Gastrocnemius medialis (tissue), 4 donors: ENCODE data around the gene WIPF3. TPM values are rescaled to one million over a fixed set of nuclear protein-coding genes. Genes with fewer than 3 reads are reported as not detected.

Experiments
- ATAC-seq, 2 donors: fragments of 150-250 bp; one replicate each; pipeline ENCODE4 v1.9.1; 2016
- DNase-seq, 2 donors: peaks; one replicate each; pipeline ENCODE4 v3.0.0-alpha.2; 2019
- H3K27ac ChIP-seq, 4 donors: fragments of 200-600 bp; sonication (generic); 1 replicate in 1 of 4; 2 replicates in 3 of 4; pipeline ENCODE4 v1.5.1; 2016 to 2018; ENCODE audit warnings: mild to moderate bottlenecking in 2 of 4, moderate library complexity in 1 of 4
- H3K27me3 ChIP-seq, 3 donors: fragments of 200-600 bp; sonication (generic) in 2 of 3; 1 replicate in 1 of 3; 2 replicates in 2 of 3; pipeline versions ENCODE4 v1.5.1 to v1.6.0; 2016 to 2019; ENCODE audit warnings: mild to moderate bottlenecking in 1 of 3, moderate library complexity in 1 of 3
- H3K36me3 ChIP-seq, 2 donors: fragments of 200-600 bp; sonication (generic) in 1 of 2; one replicate each; pipeline ENCODE4 v1.5.1; 2017 to 2018
- H3K4me1 ChIP-seq, 2 donors: fragments of 200-600 bp; sonication (generic) in 1 of 2; one replicate each; pipeline ENCODE4 v1.5.1; 2016 to 2017; ENCODE audit warnings: mild to moderate bottlenecking in 2 of 2
- H3K4me3 ChIP-seq, 4 donors: fragments of 200-600 bp; sonication (generic) in 3 of 4; 1 replicate in 1 of 4; 2 replicates in 3 of 4; pipeline ENCODE4 v1.5.1; 2016 to 2019; ENCODE audit warnings: mild to moderate bottlenecking in 2 of 4
- H3K9me3 ChIP-seq, 3 donors: fragments of 200-600 bp; sonication (generic) in 2 of 3; 1 replicate in 1 of 3; 2 replicates in 2 of 3; pipeline ENCODE4 v1.5.1; 2016 to 2019
- CTCF ChIP-seq, 5 experiments: fragments of 450-650 bp in 3 of 5; fragments of 200-600 bp in 2 of 5; sonication (generic) in 2 of 5; IDR thresholded peaks in 4 of 5; conservative IDR thresholded peaks in 1 of 5; 1 replicate in 4 of 5; 2 replicates in 1 of 5; pipeline ENCODE4 v1.5.1; 2016 to 2019; ENCODE audit warnings: antibody characterized with exemption in 5 of 5, mild to moderate bottlenecking in 3 of 5, moderate library complexity in 3 of 5
- POLR2A ChIP-seq, 2 donors: fragments of 450-650 bp; IDR thresholded peaks; one replicate each; pipeline ENCODE4 v1.6.1; 2017; ENCODE audit warnings: antibody characterized with exemption in 2 of 2, mild to moderate bottlenecking in 2 of 2, moderate library complexity in 2 of 2
- in situ Hi-C, 4 donors: fragments of 200-750 bp; cut with MboI; loops; one replicate each; pipeline versions ENCODE4 v1.15.0 to v1.8.0; 2017; ENCODE audit warnings: low sequenced_read_pairs in 4 of 4
- intact Hi-C: fragments of 100-400 bp; cut with DNase I; formaldehyde crosslinking; loops from one replicate; pipeline ENCODE4 v1.15.1; 2023; ENCODE audit warnings: low total_unique reads
- total RNA-seq, 4 donors: library from RNA; depleted of rRNA; stranded (reverse); fragments of >200 nt; gene quantifications; one replicate each; pipeline versions ENCODE4 v1.1.0 to v1.2.3, GENCODE V29; 2016

Gene WIPF3
- total RNA-seq, 4 donors from 2014 or later, result 4.2 to 9.9 (median 8.3) TPM

- Histone ChIP-seq H3K9me3 (no peaks in the 10 kb centered on the region), H3K27ac (peak overlapping the region; percentile 46 to 68 (median 58)), H3K36me3 (no peaks in the 10 kb centered on the region), H3K4me3 (no peak overlapping the region), H3K27me3 (no peaks in the 10 kb centered on the region), H3K4me1 (peaks cover 52 to 59% of the 10 kb centered on the region in 2 donors)
- intact Hi-C loops, result no loop called here
- TF ChIP-seq POLR2A (IDR thresholded peaks at IDR 0.05), result no peak
- TF ChIP-seq CTCF (IDR thresholded peaks at IDR 0.05 in 4 of 5, conservative IDR thresholded peaks at IDR 0.05 in 1 of 5), result no peak
- ATAC-seq (peak; percentile 9 to 31), DNase-seq (no peak)
- in situ Hi-C loops, result no loop called here
These were observed 37.4 kb downstream of the WIPF3 start for GRCh38 chr7:29843726-29844125.

- TF ChIP-seq POLR2A (IDR thresholded peaks at IDR 0.05) (no peak), CTCF (IDR thresholded peaks at IDR 0.05 in 4 of 5, conservative IDR thresholded peaks at IDR 0.05 in 1 of 5) (no peak)
- H3K9me3 ChIP-seq, result no peaks in the 10 kb centered on the region
- no peaks in the 10 kb centered on the region for H3K36me3 ChIP-seq
- intact Hi-C loops, result no loop called here
- ATAC-seq, result peak; percentile 31 to 61
- no peak for DNase-seq
- in situ Hi-C loops, result no loop called here
- H3K27ac ChIP-seq, result peak overlapping the region; percentile 30 to 68 (median 58)
- H3K4me3 ChIP-seq, result no peak overlapping the region
- H3K4me1 ChIP-seq, result peaks cover 43 to 51% of the 10 kb centered on the region in 2 donors
- no peaks in the 10 kb centered on the region for H3K27me3 ChIP-seq
These were observed 38.3 kb downstream of the WIPF3 start for GRCh38 chr7:29844559-29844958.

GRCh38 chr7:29847496-29847895, 41.2 kb downstream of the WIPF3 start:
- Histone ChIP-seq H3K27me3 (no peaks in the 10 kb centered on the region), H3K9me3 (no peaks in the 10 kb centered on the region), H3K36me3 (no peaks in the 10 kb centered on the region), H3K4me1 (peaks cover 32 to 47% of the 10 kb centered on the region in 2 donors), H3K27ac (peak overlapping the region; percentile 8 to 54 (median 31)), H3K4me3 (no peak overlapping the region)
- no peak for ATAC-seq
- no peak for DNase-seq
- TF ChIP-seq POLR2A (IDR thresholded peaks at IDR 0.05), result no peak
- TF ChIP-seq CTCF (IDR thresholded peaks at IDR 0.05 in 4 of 5, conservative IDR thresholded peaks at IDR 0.05 in 1 of 5), result no peak
- in situ Hi-C loops, result no loop called here
- intact Hi-C loops, result no loop called here

- Histone ChIP-seq H3K4me1 (peaks cover 32 to 46% of the 10 kb centered on the region in 2 donors), H3K4me3 (no peak overlapping the region), H3K9me3 (no peaks in the 10 kb centered on the region), H3K36me3 (no peaks in the 10 kb centered on the region), H3K27ac (peak overlapping the region; percentile 8 to 54 (median 31)), H3K27me3 (no peaks in the 10 kb centered on the region)
- no peak for TF ChIP-seq CTCF (IDR thresholded peaks at IDR 0.05 in 4 of 5, conservative IDR thresholded peaks at IDR 0.05 in 1 of 5)
- TF ChIP-seq POLR2A (IDR thresholded peaks at IDR 0.05), result no peak
- ATAC-seq (no peak), DNase-seq (no peak)
- in situ Hi-C loops (no loop called here), intact Hi-C loops (no loop called here)
These were observed 41.6 kb downstream of the WIPF3 start for GRCh38 chr7:29847916-29848315.

GRCh38 chr7:29848941-29849340, 42.6 kb downstream of the WIPF3 start:
- Histone ChIP-seq H3K4me3 (no peak overlapping the region), H3K4me1 (peaks cover 27 to 45% of the 10 kb centered on the region in 2 donors), H3K27ac (peak overlapping the region in 1 of 4 donors; percentile 17), H3K9me3 (no peaks in the 10 kb centered on the region), H3K36me3 (no peaks in the 10 kb centered on the region), H3K27me3 (no peaks in the 10 kb centered on the region)
- in situ Hi-C loops, result no loop called here
- DNase-seq (no peak), ATAC-seq (no peak)
- intact Hi-C loops, result no loop called here
- TF ChIP-seq POLR2A (IDR thresholded peaks at IDR 0.05) (no peak), CTCF (IDR thresholded peaks at IDR 0.05 in 4 of 5, conservative IDR thresholded peaks at IDR 0.05 in 1 of 5) (no peak)
